MM.1S (cell line): Measurements from ENCODE around the gene RUSC1.

Source experiments
- DNase-seq: peaks from one replicate; pipeline ENCODE4 v3.0.0-alpha.2; 2015
- H2AFZ ChIP-seq: fragments of 300-600 bp; sonication (generic); 2 replicates; pipeline ENCODE4 v1.6.0; 2016; ENCODE audit warnings: antibody characterized with exemption, low read length
- H3F3A ChIP-seq: fragments of 300-600 bp; sonication (generic); 2 replicates; pipeline ENCODE4 v1.6.1; 2016; ENCODE audit warnings: mild to moderate bottlenecking, antibody characterized with exemption, low read length, moderate library complexity, mixed read lengths; ENCODE audit not compliant: insufficient read depth
- H3K27ac ChIP-seq: fragments of 300-600 bp; sonication (generic); 2 replicates; pipeline ENCODE4 v1.5.1; 2016; ENCODE audit warnings: mild to moderate bottlenecking, low read length
- H3K27me3 ChIP-seq: fragments of 300-600 bp; sonication (generic); replicated peaks from 2 replicates; pipeline ENCODE4 v1.6.0; 2016; ENCODE audit warnings: low read length; ENCODE audit not compliant: insufficient read depth
- H3K36me3 ChIP-seq: fragments of 300-600 bp; sonication (generic); replicated peaks from 2 replicates; pipeline ENCODE4 v1.6.1; 2016; ENCODE audit warnings: mild to moderate bottlenecking, low read length, mixed read lengths; ENCODE audit not compliant: insufficient read depth
- H3K4me1 ChIP-seq: fragments of 300-600 bp; sonication (generic); 2 replicates; pipeline ENCODE4 v1.6.1; 2016; ENCODE audit warnings: low read length, mixed read lengths
- H3K4me2 ChIP-seq: fragments of 300-600 bp; sonication (generic); 2 replicates; pipeline ENCODE4 v1.6.0; 2016; ENCODE audit warnings: low read depth, low read length
- H3K4me3 ChIP-seq: fragments of 300-600 bp; sonication (generic); 2 replicates; pipeline ENCODE4 v1.5.1; 2016; ENCODE audit warnings: low read length, mixed read lengths
- H3K79me2 ChIP-seq: fragments of 300-600 bp; sonication (generic); 2 replicates; pipeline ENCODE4 v1.6.1; 2016; ENCODE audit warnings: mixed run types, low read length, mixed read lengths
- H3K9ac ChIP-seq: fragments of 300-600 bp; sonication (generic); 2 replicates; pipeline ENCODE4 v1.6.1; 2016; ENCODE audit warnings: low read length, mixed read lengths
- H3K9me2 ChIP-seq: fragments of 300-600 bp; sonication (generic); replicated peaks from 2 replicates; pipeline ENCODE4 v1.6.1; 2016; ENCODE audit warnings: mild to moderate bottlenecking, low read length, mixed read lengths; ENCODE audit not compliant: insufficient read depth
- H3K9me3 ChIP-seq: fragments of 300-600 bp; sonication (generic); replicated peaks from 2 replicates; pipeline ENCODE4 v1.6.1; 2016; ENCODE audit warnings: mild to moderate bottlenecking, low read length, mixed read lengths; ENCODE audit not compliant: insufficient read depth
- H4K20me1 ChIP-seq: fragments of 300-600 bp; sonication (generic); 2 replicates; pipeline ENCODE4 v1.6.1; 2016; ENCODE audit warnings: mild to moderate bottlenecking, low read length, moderate library complexity, mixed read lengths; ENCODE audit not compliant: insufficient read depth
- EZH2 ChIP-seq: fragments of 300-600 bp; sonication (generic); optimal IDR thresholded peaks from 2 replicates; pipeline ENCODE3; 2017; ENCODE audit warnings: low read depth, mild to moderate bottlenecking, antibody characterized with exemption, low read length, mixed read lengths
- EZH2phosphoT487 ChIP-seq: fragments of 300-600 bp; sonication (generic); IDR thresholded peaks from 2 replicates; pipeline ENCODE4 v1.6.1; 2018; ENCODE audit warnings: antibody characterized with exemption, low read length
- TF ChIP-seq, protein P1 (sequence below): fragments of 300-600 bp; sonication (generic); IDR thresholded peaks from 2 replicates; pipeline ENCODE4 v1.5.1; 2016; ENCODE audit warnings: antibody characterized with exemption, low read length, mixed read lengths

Gene RUSC1

GRCh38 chr1:155285063-155285462 is 35.6 kb upstream of the RUSC1 start:
- Histone ChIP-seq H3K4me2 (no peak overlapping the region), H3F3A (no peaks in the 10 kb centered on the region), H3K27ac (no peak overlapping the region), H3K9me2 (no peaks in the 10 kb centered on the region), H3K9ac (no peak overlapping the region), H2AFZ (no peak overlapping the region), H3K36me3 (no peaks in the 10 kb centered on the region), H3K27me3 (no peaks in the 10 kb centered on the region), H3K9me3 (no peaks in the 10 kb centered on the region), H3K79me2 (no peaks in the 10 kb centered on the region), H3K4me3 (no peak overlapping the region), H4K20me1 (no peaks in the 10 kb centered on the region), H3K4me1 (no peaks in the 10 kb centered on the region)
- DNase-seq: no peak
- TF ChIP-seq EZH2: no peak
- no peak for TF ChIP-seq EZH2phosphoT487
- TF ChIP-seq, protein P1, sequence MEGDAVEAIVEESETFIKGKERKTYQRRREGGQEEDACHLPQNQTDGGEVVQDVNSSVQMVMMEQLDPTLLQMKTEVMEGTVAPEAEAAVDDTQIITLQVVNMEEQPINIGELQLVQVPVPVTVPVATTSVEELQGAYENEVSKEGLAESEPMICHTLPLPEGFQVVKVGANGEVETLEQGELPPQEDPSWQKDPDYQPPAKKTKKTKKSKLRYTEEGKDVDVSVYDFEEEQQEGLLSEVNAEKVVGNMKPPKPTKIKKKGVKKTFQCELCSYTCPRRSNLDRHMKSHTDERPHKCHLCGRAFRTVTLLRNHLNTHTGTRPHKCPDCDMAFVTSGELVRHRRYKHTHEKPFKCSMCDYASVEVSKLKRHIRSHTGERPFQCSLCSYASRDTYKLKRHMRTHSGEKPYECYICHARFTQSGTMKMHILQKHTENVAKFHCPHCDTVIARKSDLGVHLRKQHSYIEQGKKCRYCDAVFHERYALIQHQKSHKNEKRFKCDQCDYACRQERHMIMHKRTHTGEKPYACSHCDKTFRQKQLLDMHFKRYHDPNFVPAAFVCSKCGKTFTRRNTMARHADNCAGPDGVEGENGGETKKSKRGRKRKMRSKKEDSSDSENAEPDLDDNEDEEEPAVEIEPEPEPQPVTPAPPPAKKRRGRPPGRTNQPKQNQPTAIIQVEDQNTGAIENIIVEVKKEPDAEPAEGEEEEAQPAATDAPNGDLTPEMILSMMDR: no peak

- H3K4me1 ChIP-seq: no peaks in the 10 kb centered on the region
- no peak for DNase-seq
- no peaks in the 10 kb centered on the region for H3K9me2 ChIP-seq
- H3K27ac ChIP-seq: no peak overlapping the region
- H3K4me2 ChIP-seq: no peak overlapping the region
- H4K20me1 ChIP-seq: no peaks in the 10 kb centered on the region
- H3K27me3 ChIP-seq: no peaks in the 10 kb centered on the region
- no peak overlapping the region for H2AFZ ChIP-seq
- no peaks in the 10 kb centered on the region for H3K9me3 ChIP-seq
- no peaks in the 10 kb centered on the region for H3K79me2 ChIP-seq
- H3K36me3 ChIP-seq: no peaks in the 10 kb centered on the region
- H3K4me3 ChIP-seq: no peak overlapping the region
- H3F3A ChIP-seq: no peaks in the 10 kb centered on the region
- no peak overlapping the region for H3K9ac ChIP-seq
- TF ChIP-seq EZH2phosphoT487 (no peak), EZH2 (no peak)
- TF ChIP-seq, protein P1: no peak
Measured at GRCh38 chr1:155285631-155286044, 35.1 kb upstream of the RUSC1 start.

- H3K4me1 ChIP-seq: no peaks in the 10 kb centered on the region
- no peak for DNase-seq
- no peaks in the 10 kb centered on the region for H4K20me1 ChIP-seq
- H3F3A ChIP-seq: no peaks in the 10 kb centered on the region
- no peaks in the 10 kb centered on the region for H3K9me2 ChIP-seq
- no peak overlapping the region for H3K4me3 ChIP-seq
- H3K9ac ChIP-seq: no peak overlapping the region
- H3K27me3 ChIP-seq: no peaks in the 10 kb centered on the region
- H3K36me3 ChIP-seq: no peaks in the 10 kb centered on the region
- H3K79me2 ChIP-seq: no peaks in the 10 kb centered on the region
- H3K27ac ChIP-seq: no peak overlapping the region
- no peaks in the 10 kb centered on the region for H3K9me3 ChIP-seq
- no peak overlapping the region for H3K4me2 ChIP-seq
- H2AFZ ChIP-seq: no peak overlapping the region
- TF ChIP-seq EZH2phosphoT487: no peak
- TF ChIP-seq, protein P1: no peak
- TF ChIP-seq EZH2: no peak
Measured at GRCh38 chr1:155286544-155286943, 34.1 kb upstream of the RUSC1 start.
